Neural cell (in vitro differentiated cells): ENCODE measurements around the gene COL19A1.

ENCODE experiments used
- EP300 ChIP-seq: fragments of 450-650 bp; conservative IDR thresholded peaks from 2 replicates; pipeline ENCODE4 v1.6.1; 2014; ENCODE audit warnings: antibody characterized with exemption, mild to moderate bottlenecking, moderate library complexity; ENCODE audit not compliant: poor library complexity, severe bottlenecking
- EZH2 ChIP-seq: fragments of 200-600, 300-800 bp; shearing (Covaris generic), sonication (generic); IDR thresholded peaks from 2 replicates; pipeline ENCODE4 v1.6.1; 2014; ENCODE audit warnings: antibody characterized with exemption, low read length, borderline replicate concordance, mild to moderate bottlenecking; ENCODE audit not compliant: insufficient read depth, poor library complexity, severe bottlenecking
- RAD21 ChIP-seq: fragments of 450-650 bp; conservative IDR thresholded peaks from 2 replicates; pipeline ENCODE4 v1.6.1; 2014; ENCODE audit warnings: antibody characterized with exemption, mild to moderate bottlenecking, moderate library complexity
- SMC3 ChIP-seq: fragments of 450-650 bp; conservative IDR thresholded peaks from 2 replicates; pipeline ENCODE4 v1.6.1; 2014; ENCODE audit warnings: antibody characterized with exemption, mild to moderate bottlenecking, moderate library complexity; ENCODE audit not compliant: poor library complexity
- TF ChIP-seq, protein P1 (sequence below): fragments of 450-650 bp; IDR thresholded peaks from 2 replicates; pipeline ENCODE4 v1.5.1; 2014; ENCODE audit warnings: antibody characterized with exemption, mild to moderate bottlenecking, moderate library complexity; ENCODE audit not compliant: poor library complexity, severe bottlenecking

DNA sequence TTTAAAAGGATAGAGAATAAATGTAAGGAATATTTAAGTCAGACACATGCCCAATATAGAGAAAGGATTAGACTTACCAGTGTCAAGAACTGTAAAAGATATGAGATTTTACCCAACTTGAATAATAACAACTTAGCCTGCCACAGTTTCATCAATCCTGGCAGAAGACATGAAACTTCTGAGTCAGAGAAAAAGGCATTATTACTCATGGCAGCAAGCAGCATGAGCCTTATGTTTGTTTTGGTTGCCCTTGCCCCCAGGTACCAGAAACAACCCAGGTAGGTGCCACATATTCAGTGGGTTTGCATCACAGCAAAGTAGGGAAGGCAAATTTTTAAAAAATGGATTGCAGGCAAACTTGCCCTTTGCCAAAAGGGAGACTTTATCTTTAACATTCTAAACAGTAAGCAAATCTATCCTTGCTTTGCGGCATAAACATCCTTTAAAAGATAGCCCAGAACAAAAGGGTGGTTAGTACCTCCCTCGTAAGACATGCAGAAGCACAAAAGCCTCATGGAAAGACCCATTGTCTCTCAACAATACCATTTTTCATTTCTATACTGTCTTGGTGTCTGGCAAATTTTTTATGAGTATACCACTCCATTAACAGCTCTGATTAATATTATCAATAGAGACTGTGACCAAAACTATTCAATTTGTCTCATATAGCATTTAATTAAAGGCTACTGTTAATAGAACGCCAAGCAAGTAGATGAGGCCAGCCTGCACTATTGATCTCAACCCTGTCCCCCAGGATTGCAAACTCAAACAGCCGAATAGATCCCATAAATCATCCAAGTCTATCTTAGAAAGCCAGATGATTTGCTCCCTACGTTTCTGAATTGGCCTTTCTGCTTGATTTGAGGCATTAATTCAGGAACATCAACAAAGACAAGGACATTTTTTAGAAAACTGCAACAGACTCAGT lies 185.1 kb downstream of the COL19A1 start:
- TF ChIP-seq, protein P1, sequence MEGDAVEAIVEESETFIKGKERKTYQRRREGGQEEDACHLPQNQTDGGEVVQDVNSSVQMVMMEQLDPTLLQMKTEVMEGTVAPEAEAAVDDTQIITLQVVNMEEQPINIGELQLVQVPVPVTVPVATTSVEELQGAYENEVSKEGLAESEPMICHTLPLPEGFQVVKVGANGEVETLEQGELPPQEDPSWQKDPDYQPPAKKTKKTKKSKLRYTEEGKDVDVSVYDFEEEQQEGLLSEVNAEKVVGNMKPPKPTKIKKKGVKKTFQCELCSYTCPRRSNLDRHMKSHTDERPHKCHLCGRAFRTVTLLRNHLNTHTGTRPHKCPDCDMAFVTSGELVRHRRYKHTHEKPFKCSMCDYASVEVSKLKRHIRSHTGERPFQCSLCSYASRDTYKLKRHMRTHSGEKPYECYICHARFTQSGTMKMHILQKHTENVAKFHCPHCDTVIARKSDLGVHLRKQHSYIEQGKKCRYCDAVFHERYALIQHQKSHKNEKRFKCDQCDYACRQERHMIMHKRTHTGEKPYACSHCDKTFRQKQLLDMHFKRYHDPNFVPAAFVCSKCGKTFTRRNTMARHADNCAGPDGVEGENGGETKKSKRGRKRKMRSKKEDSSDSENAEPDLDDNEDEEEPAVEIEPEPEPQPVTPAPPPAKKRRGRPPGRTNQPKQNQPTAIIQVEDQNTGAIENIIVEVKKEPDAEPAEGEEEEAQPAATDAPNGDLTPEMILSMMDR, result no peak
- no peak for TF ChIP-seq EZH2
- no peak for TF ChIP-seq RAD21
- TF ChIP-seq SMC3, result no peak
- TF ChIP-seq EP300, result no peak
